ENCODE results near the gene AFMID. TPM values are rescaled to one million over a fixed set of nuclear protein-coding genes. Genes with fewer than 3 reads are reported as not detected.

AFMID gene
- total and polyA plus RNA-seq, 2 of the 13 experiments (the other 11 are each of a cell fraction or from before 2014, with no cell fraction given) = 249 to 270 TPM

DNA sequence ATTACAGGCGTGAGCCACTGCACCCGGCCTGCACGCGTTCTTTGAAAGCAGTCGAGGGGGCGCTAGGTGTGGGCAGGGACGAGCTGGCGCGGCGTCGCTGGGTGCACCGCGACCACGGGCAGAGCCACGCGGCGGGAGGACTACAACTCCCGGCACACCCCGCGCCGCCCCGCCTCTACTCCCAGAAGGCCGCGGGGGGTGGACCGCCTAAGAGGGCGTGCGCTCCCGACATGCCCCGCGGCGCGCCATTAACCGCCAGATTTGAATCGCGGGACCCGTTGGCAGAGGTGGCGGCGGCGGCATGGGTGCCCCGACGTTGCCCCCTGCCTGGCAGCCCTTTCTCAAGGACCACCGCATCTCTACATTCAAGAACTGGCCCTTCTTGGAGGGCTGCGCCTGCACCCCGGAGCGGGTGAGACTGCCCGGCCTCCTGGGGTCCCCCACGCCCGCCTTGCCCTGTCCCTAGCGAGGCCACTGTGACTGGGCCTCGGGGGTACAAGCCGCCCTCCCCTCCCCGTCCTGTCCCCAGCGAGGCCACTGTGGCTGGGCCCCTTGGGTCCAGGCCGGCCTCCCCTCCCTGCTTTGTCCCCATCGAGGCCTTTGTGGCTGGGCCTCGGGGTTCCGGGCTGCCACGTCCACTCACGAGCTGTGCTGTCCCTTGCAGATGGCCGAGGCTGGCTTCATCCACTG, 27.0 kb downstream of the AFMID start, which contains the start of gene BIRC5 (continued):
- TF ChIP-seq ATF7-NPFF (CRISPR knock-in tag; IDR thresholded peaks at IDR 0.05; ENCODE audit: low read depth) (peak; percentile 99), ZNF251 (CRISPR knock-in tag; IDR thresholded peaks at IDR 0.05) (0 out of 2 replicates have a peak, but pooled peaks have one; percentile 3), ETV5 (CRISPR knock-in tag; IDR thresholded peaks at IDR 0.05; ENCODE audit: borderline replicate concordance) (peak; percentile 44; the same call in 1 of the 2 replicates), ZNF343 (CRISPR knock-in tag; IDR thresholded peaks at IDR 0.05) (peak; percentile 95), KAT8 (CRISPR knock-in tag; IDR thresholded peaks at IDR 0.05) (peak; percentile 85), ZNF225 (CRISPR knock-in tag; IDR thresholded peaks at IDR 0.05) (no peak), ELF1 (CRISPR knock-in tag; IDR thresholded peaks at IDR 0.05) (peak; percentile 72), TBX2 (CRISPR knock-in tag; IDR thresholded peaks at IDR 0.05; ENCODE audit: borderline replicate concordance) (peak; percentile 89), FOXK2 (IDR thresholded peaks at IDR 0.05) (no peak), ZNF766 (CRISPR knock-in tag; IDR thresholded peaks at IDR 0.05; ENCODE audit: borderline replicate concordance) (peak; percentile 56; the same call in 1 of the 2 replicates), ZNF614 (CRISPR knock-in tag; IDR thresholded peaks at IDR 0.05; ENCODE audit: borderline replicate concordance) (peak; percentile 46; the same call in 1 of the 2 replicates), MEIS2 (CRISPR knock-in tag; IDR thresholded peaks at IDR 0.05) (peak; percentile 64; the same call in 1 of the 2 replicates), ZNF572 (CRISPR knock-in tag; IDR thresholded peaks at IDR 0.05) (no peak), HES4 (CRISPR knock-in tag; IDR thresholded peaks at IDR 0.05; ENCODE audit: borderline replicate concordance) (no peak), MAFK (conservative IDR thresholded peaks at IDR 0.05 in 1 of 2, IDR thresholded peaks at IDR 0.05 in 1 of 2; ENCODE audit: low read length in 2 of 2) (no peak), ZNF879 (CRISPR knock-in tag; IDR thresholded peaks at IDR 0.05) (0 out of 2 replicates have a peak, but pooled peaks have one; percentile 86), TBP (CRISPR knock-in tag; IDR thresholded peaks at IDR 0.05) (peak; percentile 95; the same call in 1 of the 2 replicates), ZNF607 (CRISPR knock-in tag; IDR thresholded peaks at IDR 0.05; ENCODE audit: borderline replicate concordance) (peak; percentile 84), ZSCAN31 (CRISPR knock-in tag; IDR thresholded peaks at IDR 0.05; ENCODE audit: low read depth) (peak; percentile 77)
- TF ChIP-seq, protein P1, sequence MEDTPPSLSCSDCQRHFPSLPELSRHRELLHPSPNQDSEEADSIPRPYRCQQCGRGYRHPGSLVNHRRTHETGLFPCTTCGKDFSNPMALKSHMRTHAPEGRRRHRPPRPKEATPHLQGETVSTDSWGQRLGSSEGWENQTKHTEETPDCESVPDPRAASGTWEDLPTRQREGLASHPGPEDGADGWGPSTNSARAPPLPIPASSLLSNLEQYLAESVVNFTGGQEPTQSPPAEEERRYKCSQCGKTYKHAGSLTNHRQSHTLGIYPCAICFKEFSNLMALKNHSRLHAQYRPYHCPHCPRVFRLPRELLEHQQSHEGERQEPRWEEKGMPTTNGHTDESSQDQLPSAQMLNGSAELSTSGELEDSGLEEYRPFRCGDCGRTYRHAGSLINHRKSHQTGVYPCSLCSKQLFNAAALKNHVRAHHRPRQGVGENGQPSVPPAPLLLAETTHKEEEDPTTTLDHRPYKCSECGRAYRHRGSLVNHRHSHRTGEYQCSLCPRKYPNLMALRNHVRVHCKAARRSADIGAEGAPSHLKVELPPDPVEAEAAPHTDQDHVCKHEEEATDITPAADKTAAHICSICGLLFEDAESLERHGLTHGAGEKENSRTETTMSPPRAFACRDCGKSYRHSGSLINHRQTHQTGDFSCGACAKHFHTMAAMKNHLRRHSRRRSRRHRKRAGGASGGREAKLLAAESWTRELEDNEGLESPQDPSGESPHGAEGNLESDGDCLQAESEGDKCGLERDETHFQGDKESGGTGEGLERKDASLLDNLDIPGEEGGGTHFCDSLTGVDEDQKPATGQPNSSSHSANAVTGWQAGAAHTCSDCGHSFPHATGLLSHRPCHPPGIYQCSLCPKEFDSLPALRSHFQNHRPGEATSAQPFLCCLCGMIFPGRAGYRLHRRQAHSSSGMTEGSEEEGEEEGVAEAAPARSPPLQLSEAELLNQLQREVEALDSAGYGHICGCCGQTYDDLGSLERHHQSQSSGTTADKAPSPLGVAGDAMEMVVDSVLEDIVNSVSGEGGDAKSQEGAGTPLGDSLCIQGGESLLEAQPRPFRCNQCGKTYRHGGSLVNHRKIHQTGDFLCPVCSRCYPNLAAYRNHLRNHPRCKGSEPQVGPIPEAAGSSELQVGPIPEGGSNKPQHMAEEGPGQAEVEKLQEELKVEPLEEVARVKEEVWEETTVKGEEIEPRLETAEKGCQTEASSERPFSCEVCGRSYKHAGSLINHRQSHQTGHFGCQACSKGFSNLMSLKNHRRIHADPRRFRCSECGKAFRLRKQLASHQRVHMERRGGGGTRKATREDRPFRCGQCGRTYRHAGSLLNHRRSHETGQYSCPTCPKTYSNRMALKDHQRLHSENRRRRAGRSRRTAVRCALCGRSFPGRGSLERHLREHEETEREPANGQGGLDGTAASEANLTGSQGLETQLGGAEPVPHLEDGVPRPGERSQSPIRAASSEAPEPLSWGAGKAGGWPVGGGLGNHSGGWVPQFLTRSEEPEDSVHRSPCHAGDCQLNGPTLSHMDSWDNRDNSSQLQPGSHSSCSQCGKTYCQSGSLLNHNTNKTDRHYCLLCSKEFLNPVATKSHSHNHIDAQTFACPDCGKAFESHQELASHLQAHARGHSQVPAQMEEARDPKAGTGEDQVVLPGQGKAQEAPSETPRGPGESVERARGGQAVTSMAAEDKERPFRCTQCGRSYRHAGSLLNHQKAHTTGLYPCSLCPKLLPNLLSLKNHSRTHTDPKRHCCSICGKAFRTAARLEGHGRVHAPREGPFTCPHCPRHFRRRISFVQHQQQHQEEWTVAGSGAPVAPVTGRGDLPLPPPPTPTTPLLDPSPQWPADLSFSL (CRISPR knock-in tag; IDR thresholded peaks at IDR 0.05) = no peak
- TF ChIP-seq, protein P2, sequence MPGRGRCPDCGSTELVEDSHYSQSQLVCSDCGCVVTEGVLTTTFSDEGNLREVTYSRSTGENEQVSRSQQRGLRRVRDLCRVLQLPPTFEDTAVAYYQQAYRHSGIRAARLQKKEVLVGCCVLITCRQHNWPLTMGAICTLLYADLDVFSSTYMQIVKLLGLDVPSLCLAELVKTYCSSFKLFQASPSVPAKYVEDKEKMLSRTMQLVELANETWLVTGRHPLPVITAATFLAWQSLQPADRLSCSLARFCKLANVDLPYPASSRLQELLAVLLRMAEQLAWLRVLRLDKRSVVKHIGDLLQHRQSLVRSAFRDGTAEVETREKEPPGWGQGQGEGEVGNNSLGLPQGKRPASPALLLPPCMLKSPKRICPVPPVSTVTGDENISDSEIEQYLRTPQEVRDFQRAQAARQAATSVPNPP (CRISPR knock-in tag; IDR thresholded peaks at IDR 0.05) = peak; percentile 68; the same call in 1 of the 2 replicates
- TF ChIP-seq, protein P3, sequence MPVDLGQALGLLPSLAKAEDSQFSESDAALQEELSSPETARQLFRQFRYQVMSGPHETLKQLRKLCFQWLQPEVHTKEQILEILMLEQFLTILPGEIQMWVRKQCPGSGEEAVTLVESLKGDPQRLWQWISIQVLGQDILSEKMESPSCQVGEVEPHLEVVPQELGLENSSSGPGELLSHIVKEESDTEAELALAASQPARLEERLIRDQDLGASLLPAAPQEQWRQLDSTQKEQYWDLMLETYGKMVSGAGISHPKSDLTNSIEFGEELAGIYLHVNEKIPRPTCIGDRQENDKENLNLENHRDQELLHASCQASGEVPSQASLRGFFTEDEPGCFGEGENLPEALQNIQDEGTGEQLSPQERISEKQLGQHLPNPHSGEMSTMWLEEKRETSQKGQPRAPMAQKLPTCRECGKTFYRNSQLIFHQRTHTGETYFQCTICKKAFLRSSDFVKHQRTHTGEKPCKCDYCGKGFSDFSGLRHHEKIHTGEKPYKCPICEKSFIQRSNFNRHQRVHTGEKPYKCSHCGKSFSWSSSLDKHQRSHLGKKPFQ (CRISPR knock-in tag; IDR thresholded peaks at IDR 0.05; ENCODE audit: insufficient replicate concordance) = no peak

Measured in HepG2 (cell line).